WTC11 (cell line): ENCODE data around the gene COBLL1.

ENCODE experiments used
- ARID4B ChIP-seq: sonication (generic); formaldehyde crosslinking; IDR thresholded peaks from 2 replicates; pipeline ENCODE4 v1.8.0; 2023; ENCODE audit warnings: missing genetic modification reagents, mild to moderate bottlenecking, borderline replicate concordance
- CTCF ChIP-seq: fragments of 200-600 bp; IDR thresholded peaks from 2 replicates; pipeline ENCODE4 v1.8.0; 2022; ENCODE audit warnings: antibody characterized with exemption
- SOX15 ChIP-seq: fragments of 250-450 bp; sonication (Bioruptor Pico); IDR thresholded peaks from 2 replicates; pipeline ENCODE4 v1.9.0; 2021; ENCODE audit warnings: mild to moderate bottlenecking

GRCh38 chr2:164873210-164873908, 31.7 kb upstream of the COBLL1 start:
- TF ChIP-seq CTCF, result no peak
- TF ChIP-seq SOX15 (CRISPR knock-in tag), result no peak
- TF ChIP-seq ARID4B (CRISPR knock-in tag), result no peak
